Heart left ventricle (tissue), 16 donors: ENCODE results near the gene SCAF8. TPM values are rescaled to one million over a fixed set of nuclear protein-coding genes. Genes with fewer than 3 reads are reported as not detected.

ENCODE experiments used
- ATAC-seq, 4 donors: fragments of 200-7000 bp; cut with Tn5 transposase; one replicate each; pipeline ENCODE4 v1.9.1; 2020 to 2022; ENCODE audit warnings: moderate library complexity in 4 of 4, mild to moderate bottlenecking in 3 of 4, moderate number of reproducible peaks in 1 of 4
- DNase-seq, 5 donors: peaks; one replicate each; pipeline ENCODE4 v3.0.0-alpha.2; 2020
- H3K27ac ChIP-seq, 12 donors: fragments of 200-600 bp; sonication (generic) in 4 of 12; one replicate each; pipeline versions ENCODE4 v1.5.0 to v1.8.0; 2016 to 2022; ENCODE audit warnings: mild to moderate bottlenecking in 2 of 12
- H3K27me3 ChIP-seq, 9 donors: fragments of 200-600 bp; sonication (generic) in 2 of 9; one replicate each; pipeline versions ENCODE4 v1.5.1 to v1.8.0; 2016 to 2022; ENCODE audit warnings: mild to moderate bottlenecking in 3 of 9
- H3K36me3 ChIP-seq, 9 donors: fragments of 200-600 bp; sonication (generic) in 2 of 9; one replicate each; pipeline versions ENCODE4 v1.5.0 to v1.8.0; 2018 to 2022; ENCODE audit warnings: mild to moderate bottlenecking in 2 of 9
- H3K4me1 ChIP-seq, 12 donors: fragments of 200-600 bp; sonication (generic) in 4 of 12; one replicate each; pipeline versions ENCODE4 v1.5.0 to v1.8.0; 2016 to 2022; ENCODE audit warnings: mild to moderate bottlenecking in 3 of 12
- H3K4me3 ChIP-seq, 12 donors: fragments of 200-600 bp; sonication (generic) in 4 of 12; one replicate each; pipeline versions ENCODE4 v1.5.0 to v1.8.0; 2017 to 2022; ENCODE audit warnings: mild to moderate bottlenecking in 9 of 12, moderate library complexity in 4 of 12
- H3K9me3 ChIP-seq, 12 donors: fragments of 200-600 bp; sonication (generic) in 4 of 12; one replicate each; pipeline versions ENCODE4 v1.5.0 to v1.8.0; 2016 to 2022; ENCODE audit warnings: mild to moderate bottlenecking in 1 of 12
- POLR2A ChIP-seq, 2 donors: fragments of 450-650 bp; IDR thresholded peaks; one replicate each; pipeline ENCODE4 v1.6.1; 2017; ENCODE audit warnings: antibody characterized with exemption in 2 of 2, mild to moderate bottlenecking in 2 of 2, moderate library complexity in 2 of 2
- WGBS, 4 donors: extraction: QIAGEN DNeasy Blood & Tissue Kit in 2 of 4; methylation state at CpG; one replicate each; pipeline versions ENCODE4 v1.1.5 to v1.1.7; 2013 to 2018; 5-methylcytosine and 5-hydroxymethylcytosine counted together
- intact Hi-C, 10 donors: fragments of 100-400 bp; cut with DNase I; formaldehyde crosslinking; loops; one replicate each; pipeline versions ENCODE4 v1.11.1 to v1.14.2; 2022
- polyA plus RNA-seq, 2 donors: library from polyadenylated mRNA; stranded (reverse); fragments of 200-250 nt; gene quantifications; one replicate each; pipeline ENCODE4 v1.2.3, GENCODE V29; 2013
- total RNA-seq, 9 donors: library from RNA; depleted of rRNA in 2 of 9; stranded (reverse); fragments of >200 nt in 2 of 9; fragmentation: NEBNext Ultra II Directional in 3 of 9; extraction: Animal tissue kit (Norgen Biotek cat#: 25700) in 3 of 9; gene quantifications; one replicate each; pipeline versions ENCODE4 v1.1.0 to v1.2.4, GENCODE V29; 2016 to 2023
- TF ChIP-seq, protein P1 (sequence below), 12 donors: fragments of 200-600 bp; sonication (generic) in 4 of 12; IDR thresholded peaks; one replicate each; pipeline versions ENCODE4 v1.5.0 to v1.8.0; 2018 to 2022; ENCODE audit warnings: antibody characterized with exemption in 12 of 12, mild to moderate bottlenecking in 5 of 12
- donor health status: ischemic (EF 13 %, LVEDD 7.1; RV severe dilation, severe dysfunction).
- donor health status: healthy with polysubstance abuse.
- donor health status: DM: no; HTN: yes; CAD: no.
- donor health status: DM: no; HTN: no; CAD: no.
- donor health status: ischemic (EF 25% LVEDD 6.9; RV normal size, moderate dysfunction).
- donor health status: ischemic (EF 25% LVEDD 5.7; RV mildly dilated, moderate dysfunction).
- donor health status: healthy.
- donor health status: DM: yes; HTN: yes; CAD: no.
- donor health status: ischemic (EF 35%, LVEDD 5.7; RV mildly dilated, moderate dysfunction).
- donor health status: nonischemic (EF 11% LVEDD 7.7; RV severe dilation, severe dysfunction).
- donor health status: DM: yes; HTN: yes; CAD: no.
- donor health status: PGD.
- donor health status: ischemic (EF 29% LVEDD 5.4; RV normal size, mild dysfunction).
- donor health status: nonischemic (EF 23%, LVEDD 6.1; RV moderate dilation, normal function).

SCAF8 gene
- total and polyA plus RNA-seq, 11 donors = 10.5 to 83.5 (median 63.5) TPM

- intact Hi-C loops = no loop called here
- ATAC-seq (no peak), DNase-seq (no peak)
- H3K27me3 ChIP-seq = no peaks in the 10 kb centered on the region
- H3K4me1 ChIP-seq = peaks cover 0 to 12% (median 0%) of the 10 kb centered on the region in 12 donors
- H3K4me3 ChIP-seq = no peak overlapping the region
- H3K36me3 ChIP-seq = peaks cover 0 to 10% (median 0%) of the 10 kb centered on the region in 9 donors
- no peak for TF ChIP-seq POLR2A (IDR thresholded peaks at IDR 0.05)
- TF ChIP-seq, protein P1, sequence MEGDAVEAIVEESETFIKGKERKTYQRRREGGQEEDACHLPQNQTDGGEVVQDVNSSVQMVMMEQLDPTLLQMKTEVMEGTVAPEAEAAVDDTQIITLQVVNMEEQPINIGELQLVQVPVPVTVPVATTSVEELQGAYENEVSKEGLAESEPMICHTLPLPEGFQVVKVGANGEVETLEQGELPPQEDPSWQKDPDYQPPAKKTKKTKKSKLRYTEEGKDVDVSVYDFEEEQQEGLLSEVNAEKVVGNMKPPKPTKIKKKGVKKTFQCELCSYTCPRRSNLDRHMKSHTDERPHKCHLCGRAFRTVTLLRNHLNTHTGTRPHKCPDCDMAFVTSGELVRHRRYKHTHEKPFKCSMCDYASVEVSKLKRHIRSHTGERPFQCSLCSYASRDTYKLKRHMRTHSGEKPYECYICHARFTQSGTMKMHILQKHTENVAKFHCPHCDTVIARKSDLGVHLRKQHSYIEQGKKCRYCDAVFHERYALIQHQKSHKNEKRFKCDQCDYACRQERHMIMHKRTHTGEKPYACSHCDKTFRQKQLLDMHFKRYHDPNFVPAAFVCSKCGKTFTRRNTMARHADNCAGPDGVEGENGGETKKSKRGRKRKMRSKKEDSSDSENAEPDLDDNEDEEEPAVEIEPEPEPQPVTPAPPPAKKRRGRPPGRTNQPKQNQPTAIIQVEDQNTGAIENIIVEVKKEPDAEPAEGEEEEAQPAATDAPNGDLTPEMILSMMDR (IDR thresholded peaks at IDR 0.05) = no peak
- H3K27ac ChIP-seq = no peak overlapping the region
- WGBS, 4 donors = 70 to 88% (median 78%) methylated on average over 3 of the region's 3 CpGs
- H3K9me3 ChIP-seq = no peaks in the 10 kb centered on the region
Observed at GRCh38 chr6:154864066-154864430, 130.8 kb downstream of the SCAF8 start.

DNA sequence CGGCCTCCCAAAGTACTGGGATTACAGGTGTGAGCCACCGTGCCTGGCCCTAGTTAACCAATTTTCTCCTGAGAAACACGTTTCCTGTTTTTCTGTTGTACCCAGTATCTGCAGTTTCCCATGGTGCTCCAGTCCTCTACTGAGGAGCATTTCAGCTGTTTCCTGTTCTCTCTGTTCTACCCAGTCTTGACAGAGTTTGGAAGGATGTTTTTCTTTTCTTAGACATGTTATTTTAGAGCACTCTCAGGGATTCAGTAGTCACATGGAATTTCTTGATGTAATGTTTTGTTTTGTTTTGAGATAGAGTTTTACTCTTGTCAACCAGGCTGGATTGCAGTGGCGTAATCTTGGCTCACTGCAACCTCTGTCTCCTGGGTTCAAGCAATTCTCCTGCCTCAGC, 132.1 kb downstream of the SCAF8 start:
- intact Hi-C loops = loop anchor here in 6 of 10 donors (5.0 kb wide), 2 partner anchors 307 to 312 kb away; no protein-coding TSS in a partner anchor
- ATAC-seq = peak in 2 of 4 donors; percentile 22 to 51

DNA sequence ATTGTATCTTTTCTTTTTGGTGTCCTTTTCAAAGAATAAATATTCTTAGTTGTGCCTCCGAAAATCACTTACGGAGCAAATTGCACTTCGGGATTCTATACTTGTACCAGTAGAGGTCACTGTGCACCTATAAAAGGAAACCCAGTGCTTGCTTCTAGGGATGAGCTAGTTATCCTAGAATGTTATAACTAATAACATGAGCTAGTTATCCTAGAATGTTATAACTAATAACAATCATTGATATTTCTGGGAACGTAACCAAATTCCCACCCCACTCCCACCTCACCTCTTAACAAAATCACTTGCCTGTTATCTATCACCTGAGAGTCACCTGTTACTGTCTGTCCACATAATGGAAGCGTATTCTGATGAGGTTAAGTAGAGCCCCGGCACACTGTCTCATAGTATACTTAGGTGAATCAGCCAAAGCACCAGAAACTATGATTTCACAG, 135.0 kb downstream of the SCAF8 start:
- Histone ChIP-seq H3K9me3 (no peaks in the 10 kb centered on the region), H3K27ac (no peak overlapping the region), H3K4me1 (peaks cover 0 to 16% (median 0%) of the 10 kb centered on the region in 12 donors), H3K27me3 (no peaks in the 10 kb centered on the region), H3K36me3 (peaks cover 0 to 3% (median 0%) of the 10 kb centered on the region in 9 donors), H3K4me3 (no peak overlapping the region)
- TF ChIP-seq, protein P1 (IDR thresholded peaks at IDR 0.05) = peak; percentile 57 to 89 (median 70)
- TF ChIP-seq POLR2A (IDR thresholded peaks at IDR 0.05) = no peak
- WGBS, 4 donors = 38 to 50% (median 43%) methylated on average over 6 of the region's 6 CpGs
- intact Hi-C loops = loop anchor here in 9 of 10 donors (2.0 to 5.0 kb wide), 3 partner anchors 304 to 309 kb away; no protein-coding TSS in a partner anchor
- ATAC-seq (peak in 2 of 4 donors; percentile 42 to 50), DNase-seq (no peak)

More for the DNA sequence above, 132.1 kb downstream of the SCAF8 start:
- H3K9me3 ChIP-seq = no peaks in the 10 kb centered on the region
- H3K27me3 ChIP-seq = no peaks in the 10 kb centered on the region
- H3K4me3 ChIP-seq = no peak overlapping the region
- no peak for DNase-seq
- TF ChIP-seq, protein P1 (IDR thresholded peaks at IDR 0.05) = no peak
- TF ChIP-seq POLR2A (IDR thresholded peaks at IDR 0.05) = no peak
- H3K36me3 ChIP-seq = peaks cover 0 to 10% (median 0%) of the 10 kb centered on the region in 9 donors
- H3K4me1 ChIP-seq = peaks cover 0 to 12% (median 0%) of the 10 kb centered on the region in 12 donors
- H3K27ac ChIP-seq = peak overlapping the region in 1 of 12 donors; percentile 18
- 58 to 81% (median 63%) methylated on average over 4 of the region's 4 CpGs for WGBS, 4 donors

DNA sequence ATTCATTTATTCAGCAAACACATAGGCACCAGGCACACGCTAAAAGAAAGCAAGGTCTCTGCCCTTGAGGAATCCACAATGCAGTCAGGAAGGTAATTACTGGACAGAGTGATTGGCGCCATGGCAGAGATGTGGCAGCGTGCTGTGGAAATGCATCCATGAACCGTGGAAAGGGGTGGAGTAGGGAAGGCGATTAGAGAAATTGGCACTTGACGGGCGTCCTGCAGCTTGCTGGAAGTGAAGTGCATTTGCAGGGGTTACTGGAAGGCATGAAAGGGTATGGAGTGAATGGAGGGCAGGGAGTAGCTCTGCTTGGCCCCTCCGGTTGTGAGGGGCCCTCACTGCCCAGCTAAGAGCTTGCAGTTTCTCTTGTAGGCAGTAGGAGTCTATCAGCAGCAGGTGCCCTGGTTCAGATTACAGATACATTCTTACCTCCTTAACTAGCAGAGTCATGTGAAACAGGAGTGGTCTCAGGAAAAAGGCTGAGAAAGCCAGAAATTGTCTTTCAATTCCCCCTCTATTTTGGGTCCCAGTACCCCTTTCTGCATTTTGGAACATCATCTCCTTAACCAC, 139.4 kb downstream of the SCAF8 start:
- Histone ChIP-seq H3K4me3 (no peak overlapping the region), H3K4me1 (peaks cover 0 to 21% (median 0%) of the 10 kb centered on the region in 12 donors), H3K9me3 (no peaks in the 10 kb centered on the region), H3K27me3 (no peaks in the 10 kb centered on the region), H3K27ac (no peak overlapping the region), H3K36me3 (peaks cover 0 to 5% (median 0%) of the 10 kb centered on the region in 9 donors)
- ATAC-seq = peak in 2 of 4 donors; percentile 68 to 69
- DNase-seq = peak in 1 of 5 donors; percentile 37
- 80 to 85% (median 81%) methylated on average over 8 of the region's 8 CpGs for WGBS, 4 donors
- intact Hi-C loops = loop anchor here in 2 of 10 donors (5.0 kb wide), 2 partner anchors 50 to 300 kb away; no protein-coding TSS in a partner anchor
- TF ChIP-seq POLR2A (IDR thresholded peaks at IDR 0.05) = no peak
- TF ChIP-seq, protein P1 (IDR thresholded peaks at IDR 0.05) = no peak
